Measurements from ENCODE around the gene AGBL3. TPM values are rescaled to one million over a fixed set of nuclear protein-coding genes. Genes with fewer than 3 reads are reported as not detected.

AGBL3 gene
- total RNA-seq, 1 donor from 2014 or later = 3.4 TPM

DNA sequence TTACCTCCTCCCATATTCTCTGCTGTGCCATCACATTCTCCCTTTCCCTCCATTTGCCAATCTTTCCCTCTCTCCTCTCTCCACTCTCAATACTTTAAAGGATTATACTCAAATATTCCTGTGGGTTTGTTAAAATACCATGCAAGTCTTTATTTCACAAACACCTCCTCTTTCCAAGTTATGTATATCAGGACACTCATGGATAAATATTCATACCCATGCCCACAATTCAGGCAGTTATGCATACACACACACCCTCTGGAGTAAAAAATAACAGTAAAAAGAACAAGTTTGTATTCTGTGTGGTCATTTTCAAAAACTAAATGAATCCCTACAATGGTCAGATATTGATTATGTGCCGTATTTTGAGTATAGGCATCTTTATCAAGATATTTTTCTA is 88.2 kb downstream of the AGBL3 start:
- no peaks in the 10 kb centered on the region for H3K9me3 Mint-ChIP-seq
- no peak overlapping the region for H3K27ac Mint-ChIP-seq

DNA sequence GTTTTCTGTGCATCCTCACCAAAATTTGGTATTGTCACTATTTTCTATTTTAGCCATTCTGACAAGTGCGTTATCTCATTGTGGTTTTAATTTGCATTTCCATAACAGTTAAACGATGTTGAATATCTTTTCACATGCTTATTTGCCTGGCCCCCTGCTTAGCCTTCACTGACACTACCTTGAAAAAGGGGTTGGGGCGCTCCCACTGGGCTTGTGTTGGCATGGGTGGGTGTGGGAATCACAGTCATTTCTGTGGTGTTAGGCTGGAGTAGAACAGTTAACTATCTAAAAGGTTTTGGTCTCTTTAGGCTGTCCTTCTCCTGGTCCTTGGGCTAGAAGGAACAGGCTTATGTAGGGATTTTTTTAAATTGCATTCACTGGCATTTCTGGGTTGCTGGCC is 89.4 kb downstream of the AGBL3 start:
- no peak overlapping the region for H3K4me3 Mint-ChIP-seq
- DNase-seq = no peak
- H3K4me1 Mint-ChIP-seq = no peaks in the 10 kb centered on the region
- H3K27ac Mint-ChIP-seq = no peak overlapping the region
- H3K27me3 Mint-ChIP-seq = no peaks in the 10 kb centered on the region
- intact Hi-C loops (cut with micrococcal nuclease) = no loop called here
- no peaks in the 10 kb centered on the region for H3K9me3 Mint-ChIP-seq
- H3K36me3 Mint-ChIP-seq (ENCODE audit: low read depth) = no peaks in the 10 kb centered on the region

More for the DNA sequence above, 88.2 kb downstream of the AGBL3 start:
- no peaks in the 10 kb centered on the region for H3K4me1 Mint-ChIP-seq
- no peak for DNase-seq
- no peaks in the 10 kb centered on the region for H3K36me3 Mint-ChIP-seq (ENCODE audit: low read depth)
- H3K4me3 Mint-ChIP-seq = no peak overlapping the region
- intact Hi-C loops (cut with micrococcal nuclease) = no loop called here
- no peaks in the 10 kb centered on the region for H3K27me3 Mint-ChIP-seq

DNA sequence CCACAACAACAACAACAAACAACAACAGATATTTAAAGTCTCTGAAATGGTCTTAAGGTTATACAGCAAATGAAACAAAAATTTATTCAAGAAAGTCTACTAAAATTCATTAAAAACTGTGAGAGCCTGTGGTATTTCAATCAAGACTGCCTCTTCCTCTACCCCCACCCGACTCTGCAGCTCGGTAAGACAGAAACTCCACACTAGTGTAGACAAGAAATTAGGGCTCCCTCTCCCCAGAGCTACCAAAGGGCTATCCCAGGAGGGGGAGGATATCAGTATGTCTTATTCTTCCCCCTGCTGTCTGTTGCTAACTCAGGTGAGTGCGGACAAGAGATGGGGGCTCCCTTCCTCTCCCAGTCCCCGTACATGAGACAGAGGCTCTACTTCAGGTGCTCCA is 90.6 kb downstream of the AGBL3 start:
- Mint-ChIP-seq H3K36me3 (ENCODE audit: low read depth) (no peaks in the 10 kb centered on the region), H3K27me3 (no peaks in the 10 kb centered on the region), H3K4me1 (no peaks in the 10 kb centered on the region), H3K27ac (no peak overlapping the region), H3K9me3 (no peaks in the 10 kb centered on the region), H3K4me3 (no peak overlapping the region)
- no peak for DNase-seq
- intact Hi-C loops (cut with micrococcal nuclease) = no loop called here

DNA sequence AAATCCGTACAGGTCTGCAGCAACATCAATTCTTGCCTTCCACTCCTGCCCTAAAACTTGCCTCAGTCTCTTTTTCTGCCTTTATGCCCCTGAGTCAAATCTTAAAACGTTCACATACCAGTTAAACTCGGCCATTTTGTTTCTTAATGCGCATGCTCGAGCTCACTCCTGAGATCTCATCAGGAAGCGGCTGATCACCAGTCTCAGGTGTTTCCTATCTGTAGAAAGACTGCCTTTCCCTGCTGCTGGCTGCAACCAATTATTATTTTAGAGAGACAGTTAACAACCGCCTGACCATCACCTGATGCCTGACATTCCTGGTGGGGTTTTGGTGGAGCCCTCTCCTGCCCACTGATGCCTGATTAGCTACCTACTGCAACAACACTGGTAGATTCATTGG is 91.3 kb downstream of the AGBL3 start:
- Mint-ChIP-seq H3K27ac (no peak overlapping the region), H3K27me3 (no peaks in the 10 kb centered on the region), H3K9me3 (no peaks in the 10 kb centered on the region), H3K4me1 (no peaks in the 10 kb centered on the region), H3K4me3 (no peak overlapping the region), H3K36me3 (ENCODE audit: low read depth) (no peaks in the 10 kb centered on the region)
- intact Hi-C loops (cut with micrococcal nuclease) = no loop called here
- DNase-seq = no peak

DNA sequence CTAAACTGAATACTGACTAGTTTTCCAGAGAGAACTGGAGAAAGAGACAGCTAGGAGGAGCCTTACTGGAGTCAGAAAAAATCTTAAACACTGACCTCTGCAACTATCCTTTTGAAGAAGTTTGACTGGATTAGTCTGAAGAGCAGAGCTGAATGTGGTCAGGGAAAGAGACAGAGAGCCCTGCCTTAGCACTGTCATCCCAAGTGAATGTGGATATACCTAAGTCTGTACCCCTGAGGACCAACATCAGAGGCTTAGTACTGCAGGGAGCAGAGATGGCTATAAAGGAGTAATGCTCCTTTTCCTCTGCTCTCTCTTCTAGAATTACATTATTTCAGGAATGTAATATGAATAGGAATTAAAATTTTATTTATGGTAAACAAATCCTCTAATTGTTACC is 91.7 kb downstream of the AGBL3 start:
- no peaks in the 10 kb centered on the region for H3K4me1 Mint-ChIP-seq
- no peak overlapping the region for H3K4me3 Mint-ChIP-seq
- H3K27me3 Mint-ChIP-seq = no peaks in the 10 kb centered on the region
- DNase-seq = no peak
- intact Hi-C loops (cut with micrococcal nuclease) = no loop called here
- no peaks in the 10 kb centered on the region for H3K36me3 Mint-ChIP-seq (ENCODE audit: low read depth)
- no peaks in the 10 kb centered on the region for H3K9me3 Mint-ChIP-seq
- H3K27ac Mint-ChIP-seq = no peak overlapping the region

DNA sequence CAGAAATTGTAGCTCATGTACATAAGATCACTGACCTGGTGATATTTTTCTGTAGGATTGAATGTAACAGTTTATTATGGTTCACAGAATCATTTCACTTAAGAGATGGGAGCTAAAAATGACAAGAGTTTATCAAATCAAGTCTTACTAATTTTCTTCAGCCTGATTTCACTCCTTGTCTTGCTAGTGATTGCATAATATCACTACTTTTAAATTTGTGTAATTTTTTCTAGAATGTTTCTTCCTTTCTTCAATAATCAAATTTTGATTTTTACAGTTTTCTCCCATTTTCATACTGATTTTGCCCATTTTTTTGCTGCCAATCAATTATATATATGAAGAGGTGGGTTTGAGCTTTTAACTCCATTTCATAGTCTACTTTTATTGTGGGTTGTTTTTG is 92.8 kb downstream of the AGBL3 start:
- intact Hi-C loops (cut with micrococcal nuclease) = no loop called here

DNA sequence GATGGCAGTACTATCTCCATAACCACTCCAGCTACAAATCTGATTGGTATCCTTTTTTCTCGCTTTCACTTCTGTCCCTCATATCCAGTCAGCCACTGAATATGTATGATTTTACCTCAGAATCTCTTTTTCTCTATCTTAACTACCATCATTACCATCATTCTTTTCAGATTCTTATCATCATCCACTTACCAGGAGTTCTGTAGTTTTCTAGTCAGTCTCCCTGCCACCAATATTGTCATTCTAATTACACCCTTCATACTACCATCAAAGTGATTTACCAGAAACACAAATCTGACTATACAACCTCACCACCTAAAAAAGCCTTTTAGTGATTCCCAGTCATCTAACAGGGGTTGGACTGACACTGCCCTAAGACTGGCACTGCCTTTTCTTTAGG is 96.7 kb downstream of the AGBL3 start:
- intact Hi-C loops (cut with micrococcal nuclease) = no loop called here
- H3K4me1 Mint-ChIP-seq = no peaks in the 10 kb centered on the region
- peaks cover 10% of the 10 kb centered on the region for H3K9me3 Mint-ChIP-seq
- no peak for DNase-seq
- no peaks in the 10 kb centered on the region for H3K36me3 Mint-ChIP-seq (ENCODE audit: low read depth)
- H3K27me3 Mint-ChIP-seq = no peaks in the 10 kb centered on the region
- H3K4me3 Mint-ChIP-seq = no peak overlapping the region
- no peak overlapping the region for H3K27ac Mint-ChIP-seq

More for the DNA sequence above, 92.8 kb downstream of the AGBL3 start:
- no peaks in the 10 kb centered on the region for H3K36me3 Mint-ChIP-seq (ENCODE audit: low read depth)
- H3K27me3 Mint-ChIP-seq = no peaks in the 10 kb centered on the region
- H3K9me3 Mint-ChIP-seq = no peaks in the 10 kb centered on the region
- DNase-seq = no peak
- H3K4me1 Mint-ChIP-seq = no peaks in the 10 kb centered on the region
- H3K27ac Mint-ChIP-seq = no peak overlapping the region
- no peak overlapping the region for H3K4me3 Mint-ChIP-seq

DNA sequence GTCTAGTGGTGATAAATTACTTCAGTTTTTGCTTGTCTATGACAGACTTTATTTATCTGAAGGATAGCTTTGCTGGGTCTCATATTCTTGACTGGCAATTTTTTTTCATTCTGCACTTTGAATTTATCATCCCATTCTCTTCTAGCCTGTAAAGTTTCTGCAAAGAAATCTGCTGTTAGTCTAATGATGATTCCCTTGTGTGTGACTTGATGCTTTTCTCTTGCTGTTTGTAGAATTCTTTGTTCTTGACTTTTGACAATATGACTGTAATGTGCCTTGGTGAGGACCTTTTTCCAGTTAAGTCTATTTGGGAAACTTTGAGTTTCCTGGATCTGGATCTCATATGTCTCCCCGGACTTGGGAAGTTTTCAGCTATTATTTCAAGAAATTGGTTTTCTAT is 102.3 kb downstream of the AGBL3 start:
- H3K27me3 Mint-ChIP-seq = no peaks in the 10 kb centered on the region

DNA sequence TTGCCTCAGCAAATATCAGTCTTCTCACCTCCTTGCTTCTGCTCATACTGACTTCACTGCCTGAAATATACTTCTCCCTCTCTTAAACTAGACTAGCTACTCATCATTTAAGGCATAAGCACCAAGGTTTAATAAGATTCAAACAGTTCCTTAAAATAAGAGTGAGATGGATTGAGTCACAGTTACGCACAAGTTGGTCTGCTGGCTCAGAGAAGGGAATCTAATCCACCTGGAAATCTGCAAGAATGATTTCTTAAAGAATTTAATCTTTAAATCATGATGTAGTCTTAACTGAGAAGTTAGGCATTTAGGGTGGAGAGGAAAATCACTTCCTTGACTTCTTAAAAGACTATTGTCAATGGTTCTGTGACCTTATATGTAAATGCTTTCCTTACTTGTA is 105.4 kb downstream of the AGBL3 start:
- Mint-ChIP-seq H3K27me3 (no peaks in the 10 kb centered on the region), H3K4me3 (no peak overlapping the region), H3K9me3 (peaks cover 19% of the 10 kb centered on the region), H3K4me1 (no peaks in the 10 kb centered on the region), H3K36me3 (ENCODE audit: low read depth) (no peaks in the 10 kb centered on the region), H3K27ac (no peak overlapping the region)
- DNase-seq = no peak
- intact Hi-C loops (cut with micrococcal nuclease) = no loop called here

More for the DNA sequence above, 102.3 kb downstream of the AGBL3 start:
- intact Hi-C loops (cut with micrococcal nuclease) = no loop called here
- H3K36me3 Mint-ChIP-seq (ENCODE audit: low read depth) = no peaks in the 10 kb centered on the region
- H3K4me3 Mint-ChIP-seq = no peak overlapping the region
- DNase-seq = no peak
- peaks cover 20% of the 10 kb centered on the region for H3K9me3 Mint-ChIP-seq
- H3K4me1 Mint-ChIP-seq = no peaks in the 10 kb centered on the region
- H3K27ac Mint-ChIP-seq = no peak overlapping the region

DNA sequence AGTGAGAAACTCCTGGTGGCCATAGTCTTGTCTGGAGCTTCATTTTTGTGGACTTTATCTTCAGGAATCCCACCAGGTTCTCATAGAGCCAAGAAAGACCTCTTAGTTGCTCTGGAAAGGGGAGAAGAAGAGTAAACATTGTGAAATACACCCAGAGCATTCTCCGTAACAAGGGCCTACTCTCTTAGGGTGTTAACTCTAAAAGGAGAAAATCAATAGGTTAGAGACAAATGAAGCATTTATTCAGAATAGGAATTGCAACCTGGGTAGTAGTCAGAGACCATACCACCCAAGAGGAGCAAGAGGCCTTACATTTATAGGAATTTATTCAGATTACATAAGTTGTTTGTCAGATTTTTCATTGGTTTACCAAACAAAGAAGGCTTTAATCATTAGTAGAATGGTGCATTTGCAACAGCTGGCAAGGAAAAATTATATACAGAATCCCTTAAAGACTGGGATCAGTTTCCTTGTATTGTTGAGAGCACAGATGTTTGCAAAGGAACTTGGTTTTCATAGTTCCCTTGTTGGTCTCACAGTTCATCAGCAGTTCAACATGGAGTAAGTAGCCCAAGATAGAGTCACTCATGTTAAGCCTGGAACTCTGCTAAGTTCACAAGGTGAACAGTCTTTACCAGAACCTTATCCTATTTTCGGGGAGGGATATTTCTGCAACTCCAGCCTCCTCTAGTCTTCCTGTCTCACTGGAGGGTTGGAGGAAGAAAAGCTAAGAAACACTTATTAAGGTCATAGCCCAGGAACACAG is 108.3 kb downstream of the AGBL3 start:
- no peak for DNase-seq
- H3K36me3 Mint-ChIP-seq (ENCODE audit: low read depth) = no peaks in the 10 kb centered on the region
- H3K9me3 Mint-ChIP-seq = peaks cover 4% of the 10 kb centered on the region
- no peaks in the 10 kb centered on the region for H3K4me1 Mint-ChIP-seq
- H3K4me3 Mint-ChIP-seq = no peak overlapping the region
- intact Hi-C loops (cut with micrococcal nuclease) = no loop called here
- H3K27me3 Mint-ChIP-seq = no peaks in the 10 kb centered on the region
- H3K27ac Mint-ChIP-seq = no peak overlapping the region

DNA sequence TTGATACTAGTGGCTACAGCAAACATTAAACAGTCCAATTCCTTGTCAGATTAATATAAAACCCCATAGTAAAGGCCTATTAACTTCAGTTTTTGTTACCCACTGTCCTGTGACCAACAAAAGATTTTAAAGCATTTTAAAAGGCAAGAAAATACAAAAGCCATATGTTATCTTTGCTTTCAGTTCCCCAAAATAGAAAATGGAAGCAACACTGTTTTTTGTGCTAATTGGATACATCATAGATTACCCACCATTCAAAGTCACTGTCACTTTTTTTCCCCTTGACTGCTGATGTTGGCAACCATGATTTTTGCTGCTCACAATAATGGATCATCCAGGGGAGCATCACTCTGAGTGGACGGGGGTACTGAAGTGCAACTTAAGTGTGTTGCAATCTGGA is 109.1 kb downstream of the AGBL3 start:
- no peak for DNase-seq
- Mint-ChIP-seq H3K27ac (no peak overlapping the region), H3K36me3 (ENCODE audit: low read depth) (no peaks in the 10 kb centered on the region), H3K9me3 (peaks cover 4% of the 10 kb centered on the region), H3K4me3 (no peak overlapping the region), H3K4me1 (no peaks in the 10 kb centered on the region), H3K27me3 (no peaks in the 10 kb centered on the region)
- intact Hi-C loops (cut with micrococcal nuclease) = no loop called here

DNA sequence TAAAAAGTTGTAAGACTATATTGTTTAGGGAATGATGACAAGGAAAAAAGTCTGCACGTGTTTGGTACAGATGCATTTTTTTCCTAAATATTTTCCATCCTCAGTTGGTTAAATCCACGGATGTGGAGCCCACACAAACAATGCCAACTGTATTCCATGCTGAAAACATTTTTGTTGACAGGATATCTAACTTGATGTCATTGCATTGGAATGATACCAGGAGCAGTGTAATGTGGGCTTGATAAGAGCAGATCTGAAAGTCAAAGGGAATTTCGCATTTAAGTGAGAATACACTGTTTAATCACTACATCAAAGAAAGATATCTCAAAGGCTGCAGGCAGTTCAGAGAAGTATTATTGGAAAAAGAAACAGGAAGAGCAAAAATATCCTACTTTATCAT is 112.1 kb downstream of the AGBL3 start:
- Mint-ChIP-seq H3K4me3 (no peak overlapping the region), H3K36me3 (ENCODE audit: low read depth) (no peaks in the 10 kb centered on the region), H3K27me3 (no peaks in the 10 kb centered on the region), H3K9me3 (peaks cover 4% of the 10 kb centered on the region), H3K4me1 (peaks cover 2% of the 10 kb centered on the region), H3K27ac (no peak overlapping the region)
- DNase-seq = no peak
- intact Hi-C loops (cut with micrococcal nuclease) = no loop called here

DNA sequence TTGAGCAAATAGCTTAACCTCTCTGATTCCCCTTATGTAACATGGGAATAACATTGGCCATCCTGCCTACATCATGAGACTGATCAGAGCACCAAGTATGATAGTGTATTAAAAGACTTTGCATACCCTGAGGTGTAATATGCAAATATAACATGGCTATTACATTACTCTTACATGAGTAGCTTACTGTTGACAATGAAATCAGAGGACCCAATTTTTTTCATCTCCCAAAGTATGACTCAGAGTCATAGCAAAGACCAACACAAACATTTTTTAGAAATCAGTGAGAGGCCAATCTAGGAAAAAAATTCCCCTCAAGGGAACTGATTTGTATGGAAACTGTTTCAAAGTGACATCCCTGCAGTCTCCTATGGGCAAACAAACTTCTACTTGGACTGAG is 114.5 kb downstream of the AGBL3 start:
- intact Hi-C loops (cut with micrococcal nuclease) = no loop called here
- Mint-ChIP-seq H3K36me3 (ENCODE audit: low read depth) (no peaks in the 10 kb centered on the region), H3K9me3 (peaks cover 4% of the 10 kb centered on the region), H3K4me1 (peaks cover 2% of the 10 kb centered on the region), H3K27me3 (no peaks in the 10 kb centered on the region), H3K4me3 (no peak overlapping the region), H3K27ac (no peak overlapping the region)
- DNase-seq = no peak

DNA sequence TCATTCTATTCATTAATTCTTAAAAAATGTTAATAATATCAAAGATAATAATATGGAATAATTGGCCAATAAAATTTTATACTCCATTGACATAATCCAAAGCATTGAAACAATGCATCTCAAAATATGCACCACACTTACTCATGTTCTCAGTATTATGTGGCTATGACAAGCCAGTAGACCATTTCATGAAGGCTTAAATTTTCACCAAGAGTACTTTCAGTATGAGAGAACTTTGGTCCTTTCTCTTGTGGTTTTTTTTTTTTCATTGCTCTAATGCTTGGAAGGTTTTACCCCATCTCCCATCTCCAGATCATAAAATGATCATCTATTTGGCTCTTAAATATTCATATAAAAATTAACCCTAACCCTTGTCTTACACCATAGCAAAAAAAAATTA is 116.1 kb downstream of the AGBL3 start:
- H3K4me1 Mint-ChIP-seq = peaks cover 2% of the 10 kb centered on the region
- no peaks in the 10 kb centered on the region for H3K27me3 Mint-ChIP-seq
- H3K36me3 Mint-ChIP-seq (ENCODE audit: low read depth) = no peaks in the 10 kb centered on the region
- H3K27ac Mint-ChIP-seq = no peak overlapping the region
- intact Hi-C loops (cut with micrococcal nuclease) = no loop called here
- no peak for DNase-seq
- no peak overlapping the region for H3K4me3 Mint-ChIP-seq
- H3K9me3 Mint-ChIP-seq = peaks cover 3% of the 10 kb centered on the region

DNA sequence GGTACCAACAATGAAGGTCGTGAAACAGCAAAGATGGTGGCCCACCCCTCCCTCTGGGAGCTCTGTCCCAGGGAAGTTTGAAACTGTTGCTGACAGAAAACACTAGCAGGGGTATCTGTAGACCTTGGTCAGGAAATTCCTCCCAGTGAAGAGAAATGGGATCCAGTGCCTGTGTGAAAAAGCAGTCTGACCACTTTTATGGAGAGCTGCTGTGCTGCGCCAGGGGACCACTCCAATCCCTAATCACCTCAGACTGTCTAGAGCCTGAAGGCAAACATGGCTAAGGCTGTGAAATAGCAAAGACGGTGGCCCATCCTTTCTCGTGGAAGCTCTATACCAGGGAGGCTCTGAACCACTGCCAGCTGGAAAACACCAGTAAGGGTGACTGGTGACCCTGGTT is 123.3 kb downstream of the AGBL3 start:
- DNase-seq = no peak
- intact Hi-C loops (cut with micrococcal nuclease) = no loop called here
- H3K4me3 Mint-ChIP-seq = no peak overlapping the region

More for the DNA sequence above, 123.3 kb downstream of the AGBL3 start:
- no peaks in the 10 kb centered on the region for H3K36me3 Mint-ChIP-seq (ENCODE audit: low read depth)
- H3K27me3 Mint-ChIP-seq = no peaks in the 10 kb centered on the region
- no peak overlapping the region for H3K27ac Mint-ChIP-seq
- peaks cover 6% of the 10 kb centered on the region for H3K9me3 Mint-ChIP-seq
- H3K4me1 Mint-ChIP-seq = no peaks in the 10 kb centered on the region

Data from activated CD4-positive, alpha-beta T cell treated with anti-CD3 and anti-CD28 coated beads, Interleukin-2, amount 10 ng/mL, durations not matched to agents 24 days and 14 days (primary cell).